ENCODE measurements around the gene ALPG.
"Not testable (repeated sequence)": the region's sequence is repeated elsewhere in the genome, so short reads cannot be mapped to it uniquely, and the experiment has no call there.

GRCh38 chr2:232407428-232408150 is 945 bp downstream of the ALPG start:
- TF ChIP-seq, protein P1, sequence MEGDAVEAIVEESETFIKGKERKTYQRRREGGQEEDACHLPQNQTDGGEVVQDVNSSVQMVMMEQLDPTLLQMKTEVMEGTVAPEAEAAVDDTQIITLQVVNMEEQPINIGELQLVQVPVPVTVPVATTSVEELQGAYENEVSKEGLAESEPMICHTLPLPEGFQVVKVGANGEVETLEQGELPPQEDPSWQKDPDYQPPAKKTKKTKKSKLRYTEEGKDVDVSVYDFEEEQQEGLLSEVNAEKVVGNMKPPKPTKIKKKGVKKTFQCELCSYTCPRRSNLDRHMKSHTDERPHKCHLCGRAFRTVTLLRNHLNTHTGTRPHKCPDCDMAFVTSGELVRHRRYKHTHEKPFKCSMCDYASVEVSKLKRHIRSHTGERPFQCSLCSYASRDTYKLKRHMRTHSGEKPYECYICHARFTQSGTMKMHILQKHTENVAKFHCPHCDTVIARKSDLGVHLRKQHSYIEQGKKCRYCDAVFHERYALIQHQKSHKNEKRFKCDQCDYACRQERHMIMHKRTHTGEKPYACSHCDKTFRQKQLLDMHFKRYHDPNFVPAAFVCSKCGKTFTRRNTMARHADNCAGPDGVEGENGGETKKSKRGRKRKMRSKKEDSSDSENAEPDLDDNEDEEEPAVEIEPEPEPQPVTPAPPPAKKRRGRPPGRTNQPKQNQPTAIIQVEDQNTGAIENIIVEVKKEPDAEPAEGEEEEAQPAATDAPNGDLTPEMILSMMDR (IDR thresholded peaks at IDR 0.05) = not testable (repeated sequence)
- TF ChIP-seq EZH2 (IDR thresholded peaks at IDR 0.05; ENCODE audit: borderline replicate concordance, insufficient read depth, low read depth, low read length, poor library complexity, severe bottlenecking) = not testable (repeated sequence)
